Heart left ventricle (tissue), 13 donors: ENCODE results near the gene PRKCG.

ENCODE experiments used
- CTCF ChIP-seq, 12 donors: fragments of 200-600 bp; sonication (generic) in 4 of 12; IDR thresholded peaks; one replicate each; pipeline versions ENCODE4 v1.5.0 to v1.8.0; 2018 to 2022; ENCODE audit warnings: antibody characterized with exemption in 12 of 12, mild to moderate bottlenecking in 5 of 12
- POLR2A ChIP-seq, 2 donors: fragments of 450-650 bp; IDR thresholded peaks; one replicate each; pipeline ENCODE4 v1.6.1; 2017; ENCODE audit warnings: antibody characterized with exemption in 2 of 2, mild to moderate bottlenecking in 2 of 2, moderate library complexity in 2 of 2
- donor health status: ischemic (EF 13 %, LVEDD 7.1; RV severe dilation, severe dysfunction).
- donor health status: DM: no; HTN: yes; CAD: no.
- donor health status: DM: no; HTN: no; CAD: no.
- donor health status: ischemic (EF 25% LVEDD 6.9; RV normal size, moderate dysfunction).
- donor health status: ischemic (EF 25% LVEDD 5.7; RV mildly dilated, moderate dysfunction).
- donor health status: ischemic (EF 35%, LVEDD 5.7; RV mildly dilated, moderate dysfunction).
- donor health status: nonischemic (EF 11% LVEDD 7.7; RV severe dilation, severe dysfunction).
- donor health status: DM: yes; HTN: yes; CAD: no.
- donor health status: PGD.
- donor health status: ischemic (EF 29% LVEDD 5.4; RV normal size, mild dysfunction).
- donor health status: nonischemic (EF 23%, LVEDD 6.1; RV moderate dilation, normal function).

GRCh38 chr19:53885036-53885435, 3.0 kb downstream of the PRKCG start:
- TF ChIP-seq CTCF (IDR thresholded peaks at IDR 0.05): no peak
- TF ChIP-seq POLR2A (IDR thresholded peaks at IDR 0.05): no peak
